K562 (cell line): ENCODE data around the gene SSH3. TPM values are rescaled to one million over a fixed set of nuclear protein-coding genes. Genes with fewer than 3 reads are reported as not detected.

Source experiments
- ATAC-seq: fragments of 200-7000 bp; cut with Tn5 transposase; 3 replicates; pipeline ENCODE4 v1.9.1; 2020; ENCODE audit warnings: moderate library complexity
- BruUV-seq: library from RNA; stranded (reverse); fragments of 400-500 nt; replicated peaks from 2 replicates; lab custom pipeline; 2021; lab: Mats Ljungman, UMichigan
- CTCF ChIA-PET: fragments of 300-600 bp; formaldehyde crosslinking; extraction: SDS; loops from one replicate; lab custom pipeline; 2021; ENCODE audit warnings: low intra/inter-chr PET ratio; lab: Yijun Ruan, JAX
- POLR2A ChIA-PET: fragments of 300-600, 350-650 bp; sonication (Branson Sonifier 250); formaldehyde crosslinking; extraction: SDS; loops from one replicate; lab custom pipeline; 2021; ENCODE audit warnings: antibody characterized with exemption, inconsistent platforms; lab: Yijun Ruan, JAX
- DNase-seq, 4 experiments: peaks; one replicate each; pipeline versions ENCODE4 v3.0.0 to v3.0.0-alpha.2; 2011 to 2018; ENCODE audit warnings: low spot score in 3 of 4, mixed read lengths in 3 of 4; ENCODE audit errors: extremely low read depth in 1 of 4
- FAIRE-seq: peaks from 2 replicates; lab custom pipeline; 2011; peaks lifted over from hg19 to GRCh38; lab: Jason Lieb, UNC
- H2AFZ ChIP-seq: 2 replicates; pipeline ENCODE4 v1.6.0; 2011; ENCODE audit warnings: low read depth, low read length, control low read depth, inconsistent platforms
- H3K27ac ChIP-seq: fragments of 200-600 bp; 3 replicates; pipeline ENCODE4 v1.8.0; 2011; ENCODE audit warnings: low read depth, mild to moderate bottlenecking, control low read depth, inconsistent platforms, low read length, moderate library complexity, mixed read lengths; ENCODE audit errors: extremely low read depth
- H3K27me3 ChIP-seq, 2 experiments: fragments of 300-600 bp in 1 of 2; 2 replicates in 1 of 2; 3 replicates in 1 of 2; pipeline versions ENCODE4 v1.6.0 to v1.8.0; 2011; ENCODE audit warnings: inconsistent platforms in 2 of 2, low read length in 2 of 2, mild to moderate bottlenecking in 1 of 2, mixed read lengths in 1 of 2, moderate library complexity in 1 of 2; ENCODE audit not compliant: control insufficient read depth in 2 of 2, insufficient read depth in 2 of 2
- H3K36me3 ChIP-seq: fragments of 300-600 bp; 3 replicates; pipeline ENCODE4 v1.8.0; 2011; ENCODE audit warnings: mild to moderate bottlenecking, low read length, inconsistent platforms; ENCODE audit not compliant: control insufficient read depth, insufficient read depth
- H3K4me1 ChIP-seq, 2 experiments: fragments of 200-600 bp in 1 of 2; replicated peaks in 1 of 2; 2 replicates in 1 of 2; 3 replicates in 1 of 2; pipeline versions ENCODE4 v1.5.1 to v1.8.0; 2011; ENCODE audit warnings: inconsistent platforms in 2 of 2, low read length in 2 of 2, mild to moderate bottlenecking in 1 of 2, mixed read lengths in 1 of 2, moderate library complexity in 1 of 2; ENCODE audit not compliant: control insufficient read depth in 2 of 2, insufficient read depth in 2 of 2
- H3K4me2 ChIP-seq: 2 replicates; pipeline ENCODE4 v1.6.1; 2011; ENCODE audit warnings: low read length, control low read depth, inconsistent platforms, mixed read lengths; ENCODE audit not compliant: insufficient read depth
- H3K4me3 ChIP-seq: fragments of 200-600 bp; sonication (generic), shearing (Covaris generic); 2 replicates; pipeline ENCODE4 v1.5.1; 2016; ENCODE audit warnings: control low read depth, inconsistent platforms
- H3K79me2 ChIP-seq: fragments of 200-600 bp; 3 replicates; pipeline ENCODE4 v1.8.0; 2011; ENCODE audit warnings: low read length, inconsistent platforms; ENCODE audit not compliant: control insufficient read depth, insufficient read depth
- H3K9ac ChIP-seq, 2 experiments: 2 replicates each; pipeline versions ENCODE4 v1.6.0 to v1.6.1; 2011; ENCODE audit warnings: low read depth in 2 of 2, low read length in 2 of 2, control low read depth in 1 of 2, inconsistent platforms in 1 of 2, mild to moderate bottlenecking in 1 of 2, mixed read lengths in 1 of 2; ENCODE audit not compliant: insufficient read depth in 1 of 2
- H3K9me1 ChIP-seq: one replicate; pipeline ENCODE4 v1.6.0; 2011; ENCODE audit warnings: inconsistent platforms, mild to moderate bottlenecking, low read length, moderate library complexity; ENCODE audit not compliant: control insufficient read depth, insufficient read depth
- H3K9me3 ChIP-seq: replicated peaks from 2 replicates; pipeline ENCODE4 v1.5.1; 2011; ENCODE audit warnings: low read depth, low read length, inconsistent platforms; ENCODE audit not compliant: control insufficient read depth, insufficient read depth
- H4K20me1 ChIP-seq: replicated peaks from 2 replicates; pipeline ENCODE4 v1.6.1; 2011; ENCODE audit warnings: low read length, inconsistent platforms, mixed read lengths; ENCODE audit not compliant: control insufficient read depth, insufficient read depth
- CREM ChIP-seq: IDR thresholded peaks from 2 replicates; pipeline ENCODE4 v1.6.1; 2014; ENCODE audit warnings: antibody characterized with exemption, low read depth
- FOXA1 ChIP-seq: fragments of 450-650 bp; IDR thresholded peaks from 2 replicates; pipeline ENCODE4 v1.6.1; 2016; ENCODE audit warnings: mild to moderate bottlenecking, borderline replicate concordance
- NR4A1 ChIP-seq, 2 experiments: fragments of 250-450 bp in 1 of 2; fragments of 450-650 bp in 1 of 2; sonication (Bioruptor Pico) in 1 of 2; IDR thresholded peaks; 2 replicates each; pipeline versions ENCODE4 v1.4.0 to v1.6.1; 2016 to 2020; ENCODE audit warnings: mild to moderate bottlenecking in 2 of 2, missing compliant biosample characterization in 1 of 2, missing genetic modification characterization in 1 of 2, moderate library complexity in 1 of 2
- TFAM ChIP-seq: fragments of 250-450 bp; sonication (Bioruptor Pico); conservative IDR thresholded peaks from 2 replicates; pipeline ENCODE4 v1.5.0; 2021; ENCODE audit warnings: mild to moderate bottlenecking, moderate library complexity
- ZNF133 ChIP-seq: fragments of 250-450 bp; sonication (Bioruptor Pico); IDR thresholded peaks from 2 replicates; pipeline ENCODE4 v1.4.0; 2020; ENCODE audit warnings: mild to moderate bottlenecking
- WGBS: fragments of 100-300 bp; shearing (Covaris generic); methylation state at CpG from one replicate; pipeline ENCODE4 v1.1.6; 2016; ENCODE audit warnings: low coverage, mixed read lengths; ENCODE audit not compliant: insufficient coverage; ENCODE audit errors: missing lambda C conversion rate; 5-methylcytosine and 5-hydroxymethylcytosine counted together
- in situ Hi-C: fragments of 300-500 bp; cut with MboI; formaldehyde crosslinking; loops from 4 replicates; pipeline ENCODE4 v1.15.0; 2018; ENCODE audit warnings: inconsistent platforms, mixed read lengths
- intact Hi-C: fragments of 100-400 bp; cut with micrococcal nuclease; formaldehyde crosslinking; loops from 2 replicates; pipeline ENCODE4 v1.14.2; 2022
- polyA plus RNA-seq, 8 experiments: library from polyadenylated mRNA; depleted of rRNA in 4 of 8; stranded (reverse) in 5 of 8; unstranded in 3 of 8; fragments of >200 nt; fragmentation: Nextera tagmentation in 2 of 8; fragmentation: Illumina TruSeq in 1 of 8; extraction: Ambion mirVana in 2 of 8; extraction: Trizol in 1 of 8; gene quantifications; 2 replicates each; pipeline versions ENCODE4 v1.2.1 to v1.2.3, GENCODE V29; 2011 to 2014; ENCODE audit warnings: inconsistent platforms in 1 of 8, missing spikeins in 1 of 8
- total RNA-seq, 7 experiments: library from RNA; depleted of rRNA in 6 of 7; stranded (reverse); fragments of >200 nt in 6 of 7; fragmentation: Illumina TruSeq in 2 of 7; extraction: Trizol in 2 of 7; gene quantifications; 2 replicates each; pipeline versions ENCODE4 v1.2.1 to v1.2.3, GENCODE V29; 2011 to 2021; ENCODE audit warnings: low replicate concordance in 1 of 7
- TF ChIP-seq, protein P1 (sequence below): sonication (generic); formaldehyde crosslinking; IDR thresholded peaks from 2 replicates; pipeline ENCODE4 v1.8.1; 2023; ENCODE audit warnings: mild to moderate bottlenecking, missing genetic modification reagents

The SSH3 gene
- total and polyA plus RNA-seq, 9 of the 15 experiments (the other 6 are each of a cell fraction or from before 2014, with no cell fraction given): 0.07 to 1.0 (median 0.24) TPM; not detected in 3

DNA sequence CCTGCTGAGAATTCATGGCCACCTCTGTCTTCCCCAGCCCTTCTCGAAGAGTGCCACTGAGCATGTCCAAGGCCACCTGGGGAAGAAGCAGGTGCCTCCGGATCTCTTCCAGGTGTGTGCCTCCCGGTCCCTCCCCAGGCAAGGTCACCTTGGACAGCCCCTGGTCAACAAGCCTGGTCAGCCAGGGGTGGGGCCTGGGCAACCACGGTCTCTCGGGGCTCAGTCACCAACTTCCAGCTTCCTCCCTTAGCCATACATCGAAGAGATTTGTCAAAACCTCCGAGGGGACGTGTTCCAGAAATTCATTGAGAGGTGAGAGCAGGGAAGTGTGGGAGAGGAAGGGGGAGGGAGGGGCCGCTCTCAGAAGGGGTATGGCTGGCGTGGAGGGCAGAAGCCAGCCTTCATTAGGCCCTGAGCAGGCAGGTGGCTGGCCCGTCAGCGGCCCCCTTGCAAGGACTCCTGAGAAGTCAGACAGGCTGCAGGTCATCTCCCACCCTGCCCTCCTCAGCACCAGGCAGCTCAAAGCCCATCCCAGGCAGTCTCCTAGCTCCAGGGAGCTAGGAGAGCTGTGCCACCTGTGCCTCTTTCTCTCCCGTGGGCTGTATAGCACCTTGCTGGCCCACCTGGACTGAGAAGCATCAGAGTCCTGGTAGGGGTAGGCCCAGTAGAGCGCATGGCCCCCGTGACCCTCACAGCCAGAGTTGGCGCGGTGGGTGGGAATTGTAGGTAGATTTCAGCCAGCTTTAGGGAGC is 23.6 kb upstream of the SSH3 start:
- intact Hi-C loops: no loop called here
- H3K9me1 ChIP-seq: no peaks in the 10 kb centered on the region

More for the DNA sequence above, 23.6 kb upstream of the SSH3 start:
- Histone ChIP-seq H4K20me1 (no peaks in the 10 kb centered on the region), H3K36me3 (peaks cover 91% of the 10 kb centered on the region; the same call in 2 of the 3 replicates), H3K4me2 (no peak overlapping the region), H3K9ac (peak overlapping the region in 1 of 2 experiments; percentile 93; a peak in 2 of 4 replicates), H3K27me3 (no peaks in the 10 kb centered on the region), H3K27ac (no peak overlapping the region), H2AFZ (no peak overlapping the region), H3K4me3 (no peak overlapping the region), H3K79me2 (peaks cover 46% of the 10 kb centered on the region), H3K9me3 (no peaks in the 10 kb centered on the region), H3K4me1 (peaks cover 27 to 73% of the 10 kb centered on the region in 2 experiments)
- TF ChIP-seq FOXA1 (no peak), TFAM (CRISPR knock-in tag) (no peak), NR4A1 (CRISPR knock-in tag; IDR thresholded peaks at IDR 0.05) (no peak), NR4A1 (tag; IDR thresholded peaks at IDR 0.05) (no peak), CREM (no peak), ZNF133 (no peak)
- TF ChIP-seq, protein P1, sequence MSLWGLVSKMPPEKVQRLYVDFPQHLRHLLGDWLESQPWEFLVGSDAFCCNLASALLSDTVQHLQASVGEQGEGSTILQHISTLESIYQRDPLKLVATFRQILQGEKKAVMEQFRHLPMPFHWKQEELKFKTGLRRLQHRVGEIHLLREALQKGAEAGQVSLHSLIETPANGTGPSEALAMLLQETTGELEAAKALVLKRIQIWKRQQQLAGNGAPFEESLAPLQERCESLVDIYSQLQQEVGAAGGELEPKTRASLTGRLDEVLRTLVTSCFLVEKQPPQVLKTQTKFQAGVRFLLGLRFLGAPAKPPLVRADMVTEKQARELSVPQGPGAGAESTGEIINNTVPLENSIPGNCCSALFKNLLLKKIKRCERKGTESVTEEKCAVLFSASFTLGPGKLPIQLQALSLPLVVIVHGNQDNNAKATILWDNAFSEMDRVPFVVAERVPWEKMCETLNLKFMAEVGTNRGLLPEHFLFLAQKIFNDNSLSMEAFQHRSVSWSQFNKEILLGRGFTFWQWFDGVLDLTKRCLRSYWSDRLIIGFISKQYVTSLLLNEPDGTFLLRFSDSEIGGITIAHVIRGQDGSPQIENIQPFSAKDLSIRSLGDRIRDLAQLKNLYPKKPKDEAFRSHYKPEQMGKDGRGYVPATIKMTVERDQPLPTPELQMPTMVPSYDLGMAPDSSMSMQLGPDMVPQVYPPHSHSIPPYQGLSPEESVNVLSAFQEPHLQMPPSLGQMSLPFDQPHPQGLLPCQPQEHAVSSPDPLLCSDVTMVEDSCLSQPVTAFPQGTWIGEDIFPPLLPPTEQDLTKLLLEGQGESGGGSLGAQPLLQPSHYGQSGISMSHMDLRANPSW (CRISPR knock-in tag): no peak
- POLR2A ChIA-PET: interaction anchor here (0.6 to 1.5 kb wide), 3 partner anchors 9 to 186 kb away, joined by 3 to 5 read pairs (median 3); partner anchors contain the start of gene ANKRD13D
- DNase-seq (no peak), FAIRE-seq (no peak), ATAC-seq (no peak)
- 93% methylated on average over 15 of the region's 17 CpGs for WGBS
- in situ Hi-C loops: loop anchor here (5.0 kb wide), 1 partner anchor 33 kb away; no protein-coding TSS in a partner anchor
- CTCF ChIA-PET: no interaction called here
- BruUV-seq: no TSS peak
